Fibroblast of the aortic adventitia (primary cell): ENCODE results near the gene SOD1. TPM values are rescaled to one million over a fixed set of nuclear protein-coding genes. Genes with fewer than 3 reads are reported as not detected.

Experiments used
- DNase-seq: peaks from one replicate; pipeline ENCODE4 v3.0.0-alpha.2; 2010; ENCODE audit warnings: low read depth
- H3K4me3 ChIP-seq: 2 replicates; pipeline ENCODE4 v1.5.1; 2011; ENCODE audit warnings: low read depth, mild to moderate bottlenecking, control low read depth, low read length, moderate library complexity
- CTCF ChIP-seq: IDR thresholded peaks from 2 replicates; pipeline ENCODE4 v1.5.1; 2011; ENCODE audit warnings: mild to moderate bottlenecking, low read length, control low read depth, inconsistent platforms; ENCODE audit not compliant: insufficient read depth
- total RNA-seq: library from RNA; depleted of rRNA; stranded (reverse); fragments of >200 nt; gene quantifications from 2 replicates; pipeline ENCODE4 v1.2.3, GENCODE V29; 2012; ENCODE audit warnings: low replicate concordance

The SOD1 gene
- total RNA-seq, 1 donor = 217 TPM

- no peak overlapping the region for H3K4me3 ChIP-seq
- peak; percentile 44 for DNase-seq
- TF ChIP-seq CTCF = no peak
Measured at GRCh38 chr21:31656199-31657095, 3.0 kb upstream of the SOD1 start.

GRCh38 chr21:31658053-31658452 lies 1.4 kb upstream of the SOD1 start:
- no peak for TF ChIP-seq CTCF
- no peak overlapping the region for H3K4me3 ChIP-seq
- no peak for DNase-seq

GRCh38 chr21:31659286-31659535 lies 282 bp upstream of the SOD1 start:
- no peak for TF ChIP-seq CTCF
- H3K4me3 ChIP-seq = peak overlapping the region; percentile 99
- DNase-seq = no peak

GRCh38 chr21:31660259-31660565 lies 719 bp downstream of the SOD1 start:
- H3K4me3 ChIP-seq = peak overlapping the region; percentile 99
- no peak for TF ChIP-seq CTCF
- DNase-seq = no peak

GRCh38 chr21:31660591-31660990 lies 1.1 kb downstream of the SOD1 start:
- TF ChIP-seq CTCF = no peak
- DNase-seq = no peak
- peak overlapping the region; percentile 99 for H3K4me3 ChIP-seq

- H3K4me3 ChIP-seq = no peak overlapping the region
- DNase-seq = no peak
- TF ChIP-seq CTCF = no peak
Measured at GRCh38 chr21:31663584-31664249, 4.2 kb downstream of the SOD1 start.
